Vagina (tissue), 2 donors: ENCODE measurements around the gene PPP4R4. TPM values are rescaled to one million over a fixed set of nuclear protein-coding genes. Genes with fewer than 3 reads are reported as not detected.

Source experiments
- DNase-seq, 2 donors: peaks; one replicate each; pipeline ENCODE4 v3.0.0-alpha.2; 2017; ENCODE audit errors: extremely low spot score in 2 of 2
- H3K27ac ChIP-seq: fragments of 200-600 bp; sonication (generic); one replicate; pipeline ENCODE4 v1.5.1; 2019
- H3K27me3 ChIP-seq: fragments of 200-600 bp; sonication (generic); one replicate; pipeline ENCODE4 v1.5.1; 2019
- H3K36me3 ChIP-seq, 2 donors: fragments of 200-600 bp; sonication (generic); one replicate each; pipeline ENCODE4 v1.5.1; 2017 to 2019
- H3K4me1 ChIP-seq: fragments of 200-600 bp; sonication (generic); one replicate; pipeline ENCODE4 v1.5.1; 2019
- H3K4me3 ChIP-seq, 2 donors: fragments of 200-600 bp; sonication (generic); 1 replicate in 1 of 2; 2 replicates in 1 of 2; pipeline ENCODE4 v1.5.1; 2016 to 2019
- H3K9me3 ChIP-seq: fragments of 200-600 bp; sonication (generic); one replicate; pipeline ENCODE4 v1.5.1; 2019
- CTCF ChIP-seq, 3 experiments: fragments of 450-650 bp in 2 of 3; fragments of 200-600 bp in 1 of 3; sonication (generic) in 1 of 3; IDR thresholded peaks; one replicate each; pipeline ENCODE4 v1.5.1; 2017 to 2019; ENCODE audit warnings: antibody characterized with exemption in 3 of 3, mild to moderate bottlenecking in 2 of 3, moderate library complexity in 2 of 3
- POLR2A ChIP-seq, 2 donors: fragments of 450-650 bp; IDR thresholded peaks; one replicate each; pipeline ENCODE4 v1.6.1; 2017; ENCODE audit warnings: antibody characterized with exemption in 2 of 2, mild to moderate bottlenecking in 2 of 2, moderate library complexity in 2 of 2
- POLR2AphosphoS5 ChIP-seq, 2 donors: sonication (generic); formaldehyde crosslinking; IDR thresholded peaks; one replicate each; pipeline ENCODE4 v1.9.0; 2017; ENCODE audit warnings: antibody characterized with exemption in 2 of 2, mild to moderate bottlenecking in 2 of 2, low read depth in 1 of 2; ENCODE audit not compliant: insufficient read depth in 1 of 2
- intact Hi-C: fragments of 100-400 bp; cut with DNase I; formaldehyde crosslinking; loops from one replicate; pipeline ENCODE4 v1.15.1; 2023
- total RNA-seq: library from RNA; depleted of rRNA; stranded (reverse); fragments of >200 nt; gene quantifications from one replicate; pipeline ENCODE4 v1.2.3, GENCODE V29; 2016

Gene PPP4R4
- total RNA-seq, 1 donor from 2014 or later: 6.1 TPM

GRCh38 chr14:94225460-94226378 is 51.6 kb downstream of the PPP4R4 start:
- Histone ChIP-seq H3K4me3 (no peak overlapping the region), H3K27ac (no peak overlapping the region), H3K4me1 (no peaks in the 10 kb centered on the region), H3K9me3 (no peaks in the 10 kb centered on the region), H3K27me3 (no peaks in the 10 kb centered on the region), H3K36me3 (no peaks in the 10 kb centered on the region)
- intact Hi-C loops: no loop called here
- DNase-seq: no peak
- TF ChIP-seq CTCF (IDR thresholded peaks at IDR 0.05) (no peak), POLR2AphosphoS5 (IDR thresholded peaks at IDR 0.05; ENCODE audit: insufficient read depth in 1 of 2, low read depth in 1 of 2) (no peak), POLR2A (IDR thresholded peaks at IDR 0.05) (no peak)

GRCh38 chr14:94227029-94227428 is 52.9 kb downstream of the PPP4R4 start:
- Histone ChIP-seq H3K4me3 (no peak overlapping the region), H3K9me3 (no peaks in the 10 kb centered on the region), H3K4me1 (no peaks in the 10 kb centered on the region), H3K27ac (no peak overlapping the region), H3K27me3 (no peaks in the 10 kb centered on the region), H3K36me3 (no peaks in the 10 kb centered on the region)
- intact Hi-C loops: no loop called here
- no peak for DNase-seq
- no peak for TF ChIP-seq POLR2A (IDR thresholded peaks at IDR 0.05)
- TF ChIP-seq POLR2AphosphoS5 (IDR thresholded peaks at IDR 0.05; ENCODE audit: insufficient read depth in 1 of 2, low read depth in 1 of 2): no peak
- TF ChIP-seq CTCF (IDR thresholded peaks at IDR 0.05): no peak

- H3K9me3 ChIP-seq: no peaks in the 10 kb centered on the region
- no peaks in the 10 kb centered on the region for H3K27me3 ChIP-seq
- no peaks in the 10 kb centered on the region for H3K36me3 ChIP-seq
- TF ChIP-seq POLR2A (IDR thresholded peaks at IDR 0.05) (no peak), POLR2AphosphoS5 (IDR thresholded peaks at IDR 0.05; ENCODE audit: insufficient read depth in 1 of 2, low read depth in 1 of 2) (no peak), CTCF (IDR thresholded peaks at IDR 0.05) (no peak)
- intact Hi-C loops: no loop called here
- H3K4me1 ChIP-seq: no peaks in the 10 kb centered on the region
- no peak for DNase-seq
- H3K4me3 ChIP-seq: no peak overlapping the region
- no peak overlapping the region for H3K27ac ChIP-seq
These were observed 62.9 kb downstream of the PPP4R4 start for GRCh38 chr14:94237046-94237445.

- H3K4me1 ChIP-seq: no peaks in the 10 kb centered on the region
- H3K9me3 ChIP-seq: no peaks in the 10 kb centered on the region
- TF ChIP-seq POLR2AphosphoS5 (IDR thresholded peaks at IDR 0.05; ENCODE audit: insufficient read depth in 1 of 2, low read depth in 1 of 2) (no peak), CTCF (IDR thresholded peaks at IDR 0.05) (no peak)
- H3K36me3 ChIP-seq: no peaks in the 10 kb centered on the region
- no peak for DNase-seq
- H3K27ac ChIP-seq: no peak overlapping the region
- H3K4me3 ChIP-seq: no peak overlapping the region
- H3K27me3 ChIP-seq: no peaks in the 10 kb centered on the region
- intact Hi-C loops: no loop called here
These were observed 63.9 kb downstream of the PPP4R4 start for GRCh38 chr14:94237983-94238382.

GRCh38 chr14:94239406-94239805 is 65.3 kb downstream of the PPP4R4 start:
- intact Hi-C loops: no loop called here
- H3K27me3 ChIP-seq: no peaks in the 10 kb centered on the region
- no peaks in the 10 kb centered on the region for H3K9me3 ChIP-seq
- no peaks in the 10 kb centered on the region for H3K4me1 ChIP-seq
- TF ChIP-seq POLR2A (IDR thresholded peaks at IDR 0.05) (no peak), POLR2AphosphoS5 (IDR thresholded peaks at IDR 0.05; ENCODE audit: insufficient read depth in 1 of 2, low read depth in 1 of 2) (no peak), CTCF (IDR thresholded peaks at IDR 0.05) (no peak)
- DNase-seq: no peak
- no peaks in the 10 kb centered on the region for H3K36me3 ChIP-seq
- H3K4me3 ChIP-seq: no peak overlapping the region
- H3K27ac ChIP-seq: no peak overlapping the region
